NCI-H187 treated with DMSO at 0.1 percent for 48 hours (cell line): ENCODE measurements around the gene TEKT3.

Experiments
- DNase-seq: peaks from one replicate; lab custom pipeline; 2025; lab: John Stamatoyannopoulos, UW

The TEKT3 gene

DNA sequence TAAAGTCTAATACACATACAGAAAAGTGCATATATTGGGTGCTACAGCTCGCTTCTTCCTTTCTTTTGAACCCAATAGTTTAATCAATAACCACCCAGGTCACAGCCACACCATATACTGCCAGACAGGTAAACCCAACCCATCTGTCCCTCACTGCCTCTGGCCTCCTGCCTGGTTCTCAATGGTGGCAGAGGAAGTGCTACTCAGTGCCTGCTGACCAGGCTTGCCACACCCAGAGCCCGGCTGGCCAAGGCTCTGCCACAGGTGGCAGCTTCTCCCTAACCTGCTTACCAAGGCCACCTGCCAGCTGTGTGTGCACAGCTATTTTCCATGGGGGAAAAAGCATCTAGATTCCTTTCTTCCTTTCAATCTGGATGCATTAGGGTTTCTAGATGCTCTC is 76.9 kb downstream of the TEKT3 start:
- DNase-seq = no peak

DNA sequence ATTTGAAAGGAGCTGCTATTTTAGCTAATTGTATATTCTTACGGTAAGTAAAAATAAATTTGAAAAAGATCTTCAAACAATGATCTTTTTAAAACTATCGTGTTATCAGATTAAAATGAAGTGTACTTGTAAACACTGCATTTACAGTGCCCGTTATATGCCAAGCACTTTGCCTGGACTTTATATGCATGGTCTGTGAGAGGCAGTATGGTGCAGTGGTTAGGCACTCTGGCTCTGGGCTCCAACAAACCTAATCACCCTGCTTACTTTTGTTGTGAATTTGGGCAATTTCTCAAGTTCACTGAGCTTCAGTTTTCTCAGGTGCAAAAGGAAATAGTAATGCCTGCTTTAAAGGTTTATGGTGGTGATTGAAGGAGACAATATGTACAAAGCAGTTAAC is 77.7 kb downstream of the TEKT3 start:
- no peak for DNase-seq

DNA sequence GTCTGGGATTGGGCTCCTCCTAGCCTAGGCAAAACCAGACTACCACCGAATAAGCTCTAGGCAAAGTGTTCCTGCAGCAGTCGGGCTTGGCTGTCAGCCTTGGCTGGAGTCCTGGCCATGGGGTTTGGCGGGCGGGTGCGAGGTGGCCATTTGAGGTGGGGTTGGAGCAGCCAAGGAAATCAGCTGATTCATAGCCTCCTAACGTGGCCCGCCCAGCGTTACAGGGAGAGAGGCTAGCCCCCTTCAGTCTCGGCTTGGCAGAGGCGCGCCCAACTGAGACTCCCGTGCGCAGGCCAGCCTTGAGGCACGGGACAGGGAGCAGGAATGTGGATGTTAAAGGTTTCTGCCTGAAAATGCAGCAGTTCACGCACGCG is 78.2 kb downstream of the TEKT3 start:
- DNase-seq = no peak

GRCh38 chr17:15262291-15263205 is 78.8 kb downstream of the TEKT3 start:
- no peak for DNase-seq

DNA sequence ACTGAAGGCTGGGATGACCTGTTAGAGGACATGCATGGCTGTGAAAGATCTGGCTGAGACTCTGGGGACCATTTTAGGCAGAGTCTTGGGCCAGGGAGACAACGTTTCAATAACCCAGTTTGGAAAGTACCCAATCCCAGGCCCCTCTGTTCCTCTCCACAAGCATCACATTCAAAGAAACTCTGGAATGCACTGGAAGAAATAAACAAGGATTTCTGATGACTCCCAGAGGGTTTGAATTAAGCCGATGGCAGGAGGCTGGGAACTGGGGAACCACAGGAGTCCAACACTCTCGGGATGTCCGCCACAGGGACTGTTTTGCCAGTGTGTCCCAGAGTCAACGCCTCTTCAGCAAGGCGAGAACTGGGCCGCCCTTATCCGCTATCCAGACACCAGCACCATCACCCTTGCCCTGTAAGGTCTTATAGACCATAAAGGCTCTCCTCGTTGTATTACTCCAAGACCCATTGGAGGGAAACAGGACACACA is 79.6 kb downstream of the TEKT3 start:
- DNase-seq = no peak

- no peak for DNase-seq
These were observed 80.1 kb downstream of the TEKT3 start for GRCh38 chr17:15261258-15261801.

DNA sequence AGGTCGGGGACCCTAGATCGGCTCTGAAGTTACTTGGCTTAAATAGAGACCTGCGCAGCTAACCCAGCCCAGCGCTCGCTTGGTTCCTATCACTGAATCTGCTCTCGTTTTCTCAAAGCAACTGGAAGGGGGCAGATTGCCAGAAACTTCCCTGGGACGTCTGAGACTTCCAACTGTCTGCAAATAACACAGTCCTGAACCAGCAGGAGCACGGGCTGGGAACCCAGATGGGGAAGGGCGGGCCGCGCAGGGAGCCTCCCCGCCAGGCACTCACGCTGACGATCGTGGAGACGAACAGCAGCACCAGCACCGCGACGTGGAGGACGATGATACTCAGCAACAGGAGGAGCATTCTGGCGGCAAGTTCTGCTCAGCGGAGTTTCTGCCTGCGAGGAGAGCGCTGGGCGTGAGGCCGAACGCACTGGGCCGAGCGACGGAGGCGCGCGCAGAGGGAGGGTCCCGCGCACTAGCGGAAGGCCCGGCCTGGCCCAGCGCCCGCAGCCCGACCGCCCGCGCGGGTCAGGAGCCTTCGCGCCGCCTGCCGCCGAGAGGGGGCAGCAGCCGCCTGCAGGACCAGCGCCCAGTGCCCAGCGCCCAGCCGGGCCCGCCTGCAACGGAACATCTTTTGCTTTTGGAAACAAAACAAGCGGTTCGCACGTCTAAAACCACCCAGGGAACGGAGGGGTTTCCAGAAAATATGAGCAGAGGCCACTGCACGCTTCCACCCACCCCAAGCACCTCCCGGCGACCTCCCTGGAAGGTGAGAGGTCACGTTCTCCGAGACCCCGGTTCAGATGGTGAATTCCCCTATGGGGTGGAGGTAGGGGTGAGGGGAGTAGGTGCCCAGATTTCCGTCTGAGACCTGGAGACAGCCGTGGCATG is 80.8 kb downstream of the TEKT3 start:
- DNase-seq = no peak

DNA sequence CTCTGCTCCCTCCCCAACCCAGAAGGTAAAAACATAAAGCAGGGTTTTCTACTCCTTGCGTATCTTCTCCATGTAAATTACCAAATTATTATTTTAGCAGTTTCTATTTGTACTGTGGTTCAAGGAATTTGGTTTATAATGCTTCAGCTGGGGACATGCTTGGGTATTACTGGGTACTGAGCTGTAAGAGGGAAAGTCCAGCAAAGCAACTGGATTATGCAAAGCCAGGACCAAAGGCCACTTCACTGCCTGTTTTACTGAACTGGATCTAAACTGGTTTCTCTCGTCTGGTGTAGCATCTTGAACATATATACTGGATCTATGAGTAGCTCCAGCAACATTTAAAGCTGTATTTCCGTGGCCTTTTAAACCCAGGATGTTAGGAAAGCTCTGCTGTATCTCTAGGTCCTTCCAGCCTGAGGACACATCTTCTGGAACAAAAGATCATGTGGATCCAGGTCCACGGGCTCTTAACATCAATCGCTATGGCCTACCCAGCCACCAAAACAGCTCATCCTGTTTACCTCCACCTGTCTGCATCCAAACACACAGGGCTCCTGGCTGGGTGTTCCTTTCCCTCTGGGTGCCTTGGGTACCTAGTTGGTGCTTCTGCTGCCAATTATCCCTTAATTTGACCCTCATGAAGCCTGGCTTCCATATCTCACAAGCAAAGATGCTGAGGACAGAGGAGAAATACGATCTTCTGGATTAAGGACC is 83.4 kb downstream of the TEKT3 start:
- DNase-seq = no peak

DNA sequence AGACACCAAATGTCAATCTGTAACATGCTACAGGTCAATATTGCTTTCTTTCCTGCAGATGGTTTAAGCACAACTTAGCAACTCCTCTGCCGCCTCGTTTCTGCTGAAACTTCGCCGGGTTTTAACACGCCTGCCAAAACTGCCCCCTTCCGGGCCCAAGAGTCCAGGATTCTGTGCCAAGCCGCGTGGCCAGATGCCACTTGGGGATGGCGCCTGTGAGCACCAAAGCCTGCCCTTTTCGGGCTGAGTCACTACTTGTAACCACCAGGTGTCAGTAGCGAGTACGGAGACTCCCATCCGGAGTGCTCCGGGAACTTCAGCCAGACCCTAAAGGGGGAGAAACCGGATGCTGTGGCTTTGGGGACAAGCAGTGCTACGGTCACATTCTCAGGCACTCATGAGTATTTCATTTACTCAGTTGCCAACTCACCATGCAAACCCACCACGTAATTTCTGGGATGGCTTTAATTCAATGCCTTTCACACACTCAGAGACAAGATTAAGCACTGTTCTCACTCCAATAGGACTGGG is 84.1 kb downstream of the TEKT3 start:
- no peak for DNase-seq

DNA sequence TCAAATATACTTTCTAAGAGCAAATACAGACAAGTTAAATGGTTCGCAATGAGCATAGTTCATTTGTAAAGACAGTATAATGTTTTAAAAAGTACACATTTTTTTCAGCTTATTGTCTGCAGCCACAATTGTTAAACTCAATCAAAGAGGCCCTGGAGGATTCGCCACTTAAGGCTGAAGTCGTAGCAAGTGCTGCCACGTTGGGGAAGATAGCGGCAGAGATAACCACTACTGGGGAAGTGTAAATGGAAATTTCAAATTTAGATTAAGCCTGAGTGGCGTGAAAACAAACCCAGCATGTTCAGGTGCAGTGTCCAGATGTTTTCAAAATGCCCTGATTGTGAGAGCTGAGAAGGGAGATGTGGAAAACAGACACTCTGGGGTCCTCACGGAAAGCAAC is 84.7 kb downstream of the TEKT3 start:
- DNase-seq = no peak

DNA sequence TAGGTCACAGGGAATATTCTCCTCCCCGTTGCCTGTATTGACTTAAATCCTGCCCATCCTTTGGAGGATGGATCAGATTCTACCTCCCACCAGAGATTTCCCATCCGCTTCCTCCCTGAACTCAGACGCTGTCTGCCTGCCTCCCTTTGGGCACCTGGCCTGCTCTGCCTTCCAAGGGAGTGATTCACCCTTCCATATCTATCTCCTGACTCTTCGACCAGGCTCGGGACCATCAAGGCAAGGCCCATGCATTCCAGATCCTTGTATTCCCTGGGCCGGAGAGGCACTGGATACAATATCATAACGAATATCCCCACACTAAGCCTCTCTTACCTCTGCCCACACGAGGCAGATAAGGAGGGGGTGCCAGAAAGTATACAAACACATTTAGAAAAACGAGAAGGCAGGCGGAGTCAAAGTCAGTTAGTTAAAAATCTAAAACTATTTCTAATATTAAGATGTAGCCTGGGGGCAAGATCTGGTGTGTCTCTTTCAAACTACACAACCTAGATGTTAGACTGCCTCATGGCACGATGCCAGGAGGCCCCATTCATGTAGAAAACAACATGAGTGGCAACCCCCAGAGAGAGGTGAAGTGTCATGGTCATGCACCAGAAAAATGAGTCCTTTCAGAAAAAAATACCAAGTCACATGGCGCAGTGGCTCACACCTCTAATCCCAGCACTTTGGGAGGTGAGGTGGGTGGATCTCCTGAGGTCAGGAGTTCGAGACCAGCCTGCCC is 85.5 kb downstream of the TEKT3 start:
- DNase-seq = no peak
